ENCODE results near the gene ACSL4.

Gene ACSL4

GRCh38 chrX:109614951-109615350 is 118.1 kb downstream of the ACSL4 start:
- TF ChIP-seq, protein P1, sequence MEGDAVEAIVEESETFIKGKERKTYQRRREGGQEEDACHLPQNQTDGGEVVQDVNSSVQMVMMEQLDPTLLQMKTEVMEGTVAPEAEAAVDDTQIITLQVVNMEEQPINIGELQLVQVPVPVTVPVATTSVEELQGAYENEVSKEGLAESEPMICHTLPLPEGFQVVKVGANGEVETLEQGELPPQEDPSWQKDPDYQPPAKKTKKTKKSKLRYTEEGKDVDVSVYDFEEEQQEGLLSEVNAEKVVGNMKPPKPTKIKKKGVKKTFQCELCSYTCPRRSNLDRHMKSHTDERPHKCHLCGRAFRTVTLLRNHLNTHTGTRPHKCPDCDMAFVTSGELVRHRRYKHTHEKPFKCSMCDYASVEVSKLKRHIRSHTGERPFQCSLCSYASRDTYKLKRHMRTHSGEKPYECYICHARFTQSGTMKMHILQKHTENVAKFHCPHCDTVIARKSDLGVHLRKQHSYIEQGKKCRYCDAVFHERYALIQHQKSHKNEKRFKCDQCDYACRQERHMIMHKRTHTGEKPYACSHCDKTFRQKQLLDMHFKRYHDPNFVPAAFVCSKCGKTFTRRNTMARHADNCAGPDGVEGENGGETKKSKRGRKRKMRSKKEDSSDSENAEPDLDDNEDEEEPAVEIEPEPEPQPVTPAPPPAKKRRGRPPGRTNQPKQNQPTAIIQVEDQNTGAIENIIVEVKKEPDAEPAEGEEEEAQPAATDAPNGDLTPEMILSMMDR (IDR thresholded peaks at IDR 0.05), result no peak

DNA sequence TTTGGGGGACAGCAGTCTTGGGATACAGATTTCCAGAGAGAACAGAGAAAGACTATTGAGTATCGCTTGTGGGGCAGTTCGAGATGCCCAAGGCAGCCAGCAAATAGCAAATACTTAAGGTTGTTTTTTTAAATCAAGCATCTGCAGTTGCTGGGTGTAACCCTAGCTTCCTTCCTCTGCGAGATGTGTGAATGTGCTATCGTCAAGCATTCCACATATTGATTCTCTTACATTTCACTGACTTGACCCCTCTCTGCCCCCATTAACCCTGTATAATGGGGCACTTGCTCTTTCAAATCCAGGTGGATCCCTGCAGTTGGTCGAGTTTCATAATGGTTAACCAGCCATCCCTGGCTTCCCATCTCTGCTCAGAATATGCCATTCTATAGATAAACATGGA is 131.6 kb downstream of the ACSL4 start:
- TF ChIP-seq, protein P1 (IDR thresholded peaks at IDR 0.05), result no peak

- TF ChIP-seq, protein P1 (IDR thresholded peaks at IDR 0.05), result no peak
These were observed 132.8 kb downstream of the ACSL4 start for GRCh38 chrX:109600237-109600651.

DNA sequence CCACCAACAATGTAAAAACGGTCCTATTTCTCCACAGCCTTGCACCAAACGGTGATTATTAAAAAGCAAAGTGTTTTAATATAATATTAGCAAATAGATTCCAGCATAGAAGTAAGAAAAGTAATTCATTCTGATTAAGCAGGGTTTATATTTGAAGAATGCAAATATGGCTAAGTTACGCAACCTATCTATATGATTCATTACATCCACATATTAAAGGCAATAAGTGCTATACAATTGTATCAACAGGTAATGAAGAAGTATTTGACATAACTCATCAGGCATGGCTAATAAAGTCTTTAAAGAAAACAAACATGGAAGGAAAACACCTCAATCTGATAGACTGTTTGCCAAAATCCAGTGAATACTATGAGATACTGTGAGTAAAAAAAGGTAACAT is 137.0 kb downstream of the ACSL4 start:
- TF ChIP-seq, protein P1 (IDR thresholded peaks at IDR 0.05), result no peak
